ENCODE data around the gene ZYG11A. TPM values are rescaled to one million over a fixed set of nuclear protein-coding genes. Genes with fewer than 3 reads are reported as not detected.

ZYG11A gene
- total and polyA plus RNA-seq, 9 donors: 0.02 to 0.13 (median 0.08) TPM; not detected in 4

DNA sequence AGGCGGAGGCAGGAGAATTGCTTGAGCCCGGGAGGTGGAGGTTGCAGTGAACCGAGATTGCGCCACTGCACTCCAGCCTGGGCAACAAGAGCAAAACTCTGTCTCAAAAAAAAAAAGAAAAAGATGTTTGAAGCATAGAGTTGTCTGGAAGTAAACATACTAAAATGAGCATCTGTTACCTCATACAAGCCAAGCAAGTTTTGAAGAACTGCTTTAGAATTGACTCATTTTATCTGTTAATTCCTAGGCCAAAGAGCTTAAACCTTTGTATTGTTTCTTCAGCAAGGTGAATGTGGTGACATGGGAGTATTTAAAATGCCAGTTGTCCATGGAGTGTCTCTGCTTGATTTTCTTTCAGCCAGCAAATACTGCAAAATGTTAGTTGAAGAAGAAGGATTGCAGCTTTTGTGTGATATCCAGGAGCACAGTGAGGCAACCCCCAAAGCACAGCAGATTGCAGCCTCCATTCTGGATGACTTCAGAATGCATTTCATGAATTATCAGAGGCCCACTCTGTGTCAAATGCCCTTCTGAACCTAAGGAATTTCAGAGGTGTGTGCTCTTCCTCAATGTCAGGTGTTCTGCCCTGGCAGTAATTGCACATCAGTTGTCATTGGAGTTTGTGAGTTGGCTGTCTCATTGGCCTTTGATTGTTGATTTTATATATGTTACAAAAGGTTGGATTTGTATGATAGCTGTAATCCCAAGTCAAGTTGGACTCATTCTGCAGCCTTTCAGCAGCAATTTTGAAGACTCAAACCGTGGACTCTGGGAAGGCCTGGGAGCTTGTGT lies 50.1 kb downstream of the ZYG11A start:
- WGBS, 3 donors: 96 to 98% (median 97%) methylated on average over 5 of the region's 5 CpGs
- Histone ChIP-seq H3K9me3 (no peaks in the 10 kb centered on the region), H3K36me3 (no peaks in the 10 kb centered on the region), H3K4me3 (no peak overlapping the region), H3K27ac (no peak overlapping the region), H3K4me1 (ENCODE audit: insufficient read depth) (no peaks in the 10 kb centered on the region), H3K27me3 (no peaks in the 10 kb centered on the region)
- DNase-seq: no peak
- TF ChIP-seq POLR2A (IDR thresholded peaks at IDR 0.05) (no peak), CTCF (IDR thresholded peaks at IDR 0.05) (no peak), EP300 (IDR thresholded peaks at IDR 0.05) (no peak)
- intact Hi-C loops (cut with DNase I): no loop called here

GRCh38 chr1:52899445-52899894 lies 56.9 kb downstream of the ZYG11A start:
- WGBS, 3 donors: 11 to 23% (median 13%) methylated on average over 4 of the region's 4 CpGs
- TF ChIP-seq CTCF (IDR thresholded peaks at IDR 0.05): no peak
- no peak for TF ChIP-seq POLR2A (IDR thresholded peaks at IDR 0.05)
- TF ChIP-seq EP300 (IDR thresholded peaks at IDR 0.05): no peak
- peak overlapping the region in 1 of 2 donors; percentile 17 for H3K27ac ChIP-seq
- no peak overlapping the region for H3K4me3 ChIP-seq
- intact Hi-C loops (cut with DNase I): no loop called here
- no peaks in the 10 kb centered on the region for H3K36me3 ChIP-seq
- H3K27me3 ChIP-seq: no peaks in the 10 kb centered on the region
- DNase-seq: no peak
- peaks cover 2% of the 10 kb centered on the region for H3K4me1 ChIP-seq (ENCODE audit: insufficient read depth)
- no peaks in the 10 kb centered on the region for H3K9me3 ChIP-seq

DNA sequence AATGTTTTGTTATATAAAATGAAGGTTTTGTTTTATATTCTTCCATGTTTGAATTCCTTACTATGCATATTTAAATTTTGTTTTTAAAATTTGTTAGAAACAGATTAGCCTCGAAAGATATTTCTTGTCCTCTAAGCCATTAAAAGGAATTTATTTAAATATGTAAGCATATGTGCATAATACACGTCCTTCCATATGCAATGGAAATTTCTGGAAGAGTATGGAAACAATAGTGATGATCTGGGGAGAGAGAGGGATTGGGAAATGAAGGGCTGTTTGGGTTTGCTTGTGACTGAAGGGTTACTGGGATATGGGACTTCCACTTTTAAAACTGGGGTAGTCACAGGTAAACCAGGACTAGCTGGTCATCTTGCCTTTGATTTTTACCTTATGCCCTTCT lies 57.8 kb downstream of the ZYG11A start:
- intact Hi-C loops (cut with DNase I): loop anchor here in 1 of 4 donors (10.0 kb wide), 1 partner anchor 284 kb away; no protein-coding TSS in a partner anchor
- no peaks in the 10 kb centered on the region for H3K9me3 ChIP-seq
- H3K4me3 ChIP-seq: no peak overlapping the region
- no peak overlapping the region for H3K27ac ChIP-seq
- TF ChIP-seq POLR2A (IDR thresholded peaks at IDR 0.05) (no peak), EP300 (IDR thresholded peaks at IDR 0.05) (no peak), CTCF (IDR thresholded peaks at IDR 0.05) (no peak)
- DNase-seq: no peak
- H3K4me1 ChIP-seq (ENCODE audit: insufficient read depth): peaks cover 2% of the 10 kb centered on the region
- H3K36me3 ChIP-seq: no peaks in the 10 kb centered on the region
- no peaks in the 10 kb centered on the region for H3K27me3 ChIP-seq
- WGBS, 3 donors: 31 to 49% (median 32%) methylated on average over 2 of the region's 2 CpGs

DNA sequence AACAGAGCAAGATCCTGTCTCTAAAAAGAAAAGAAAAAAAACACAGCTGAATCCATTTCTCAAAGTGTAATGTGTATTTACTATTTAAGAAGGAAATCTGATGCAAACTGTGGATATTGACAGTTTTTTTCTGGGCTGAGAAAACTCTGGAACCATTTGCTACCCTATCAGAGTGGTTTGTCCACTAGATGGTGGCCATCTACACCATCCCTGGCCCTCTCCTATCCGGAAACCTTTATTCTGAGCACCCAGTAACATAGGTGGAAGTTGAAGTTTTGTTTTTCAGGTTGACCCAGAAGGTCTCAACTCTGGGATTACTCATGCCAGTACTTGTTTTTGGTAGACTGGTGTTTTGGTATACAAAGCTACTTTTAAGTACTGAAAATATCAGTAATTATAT lies 58.8 kb downstream of the ZYG11A start:
- 66 to 80% (median 73%) methylated on average over 1 of the region's 1 CpG for WGBS, 3 donors
- Histone ChIP-seq H3K27me3 (no peaks in the 10 kb centered on the region), H3K9me3 (no peaks in the 10 kb centered on the region), H3K27ac (no peak overlapping the region), H3K4me1 (ENCODE audit: insufficient read depth) (peaks cover 2% of the 10 kb centered on the region), H3K36me3 (no peaks in the 10 kb centered on the region), H3K4me3 (no peak overlapping the region)
- intact Hi-C loops (cut with DNase I): loop anchor here in 1 of 4 donors (10.0 kb wide), 1 partner anchor 283 kb away; no protein-coding TSS in a partner anchor
- TF ChIP-seq EP300 (IDR thresholded peaks at IDR 0.05) (no peak), CTCF (IDR thresholded peaks at IDR 0.05) (no peak)
- no peak for DNase-seq
